K562 (cell line): ENCODE results near the gene FANCG. TPM values are rescaled to one million over a fixed set of nuclear protein-coding genes. Genes with fewer than 3 reads are reported as not detected.

Experiments
- ATAC-seq: fragments of 200-7000 bp; cut with Tn5 transposase; 3 replicates; pipeline ENCODE4 v1.9.1; 2020; ENCODE audit warnings: moderate library complexity
- BruUV-seq: library from RNA; stranded (reverse); fragments of 400-500 nt; replicated peaks from 2 replicates; lab custom pipeline; 2021; lab: Mats Ljungman, UMichigan
- CTCF ChIA-PET: fragments of 300-600 bp; formaldehyde crosslinking; extraction: SDS; loops from one replicate; lab custom pipeline; 2021; ENCODE audit warnings: low intra/inter-chr PET ratio; lab: Yijun Ruan, JAX
- POLR2A ChIA-PET: fragments of 300-600, 350-650 bp; sonication (Branson Sonifier 250); formaldehyde crosslinking; extraction: SDS; loops from one replicate; lab custom pipeline; 2021; ENCODE audit warnings: antibody characterized with exemption, inconsistent platforms; lab: Yijun Ruan, JAX
- DNase-seq, 4 experiments: peaks; one replicate each; pipeline versions ENCODE4 v3.0.0 to v3.0.0-alpha.2; 2011 to 2018; ENCODE audit warnings: low spot score in 3 of 4, mixed read lengths in 3 of 4; ENCODE audit errors: extremely low read depth in 1 of 4
- FAIRE-seq: peaks from 2 replicates; lab custom pipeline; 2011; peaks lifted over from hg19 to GRCh38; lab: Jason Lieb, UNC
- H2AFZ ChIP-seq: 2 replicates; pipeline ENCODE4 v1.6.0; 2011; ENCODE audit warnings: low read depth, low read length, control low read depth, inconsistent platforms
- H3K27ac ChIP-seq: fragments of 200-600 bp; 3 replicates; pipeline ENCODE4 v1.8.0; 2011; ENCODE audit warnings: low read depth, mild to moderate bottlenecking, control low read depth, inconsistent platforms, low read length, moderate library complexity, mixed read lengths; ENCODE audit errors: extremely low read depth
- H3K27me3 ChIP-seq, 2 experiments: fragments of 300-600 bp in 1 of 2; 2 replicates in 1 of 2; 3 replicates in 1 of 2; pipeline versions ENCODE4 v1.6.0 to v1.8.0; 2011; ENCODE audit warnings: inconsistent platforms in 2 of 2, low read length in 2 of 2, mild to moderate bottlenecking in 1 of 2, mixed read lengths in 1 of 2, moderate library complexity in 1 of 2; ENCODE audit not compliant: control insufficient read depth in 2 of 2, insufficient read depth in 2 of 2
- H3K36me3 ChIP-seq: fragments of 300-600 bp; 3 replicates; pipeline ENCODE4 v1.8.0; 2011; ENCODE audit warnings: mild to moderate bottlenecking, low read length, inconsistent platforms; ENCODE audit not compliant: control insufficient read depth, insufficient read depth
- H3K4me1 ChIP-seq, 2 experiments: fragments of 200-600 bp in 1 of 2; replicated peaks in 1 of 2; 2 replicates in 1 of 2; 3 replicates in 1 of 2; pipeline versions ENCODE4 v1.5.1 to v1.8.0; 2011; ENCODE audit warnings: inconsistent platforms in 2 of 2, low read length in 2 of 2, mild to moderate bottlenecking in 1 of 2, mixed read lengths in 1 of 2, moderate library complexity in 1 of 2; ENCODE audit not compliant: control insufficient read depth in 2 of 2, insufficient read depth in 2 of 2
- H3K4me2 ChIP-seq: 2 replicates; pipeline ENCODE4 v1.6.1; 2011; ENCODE audit warnings: low read length, control low read depth, inconsistent platforms, mixed read lengths; ENCODE audit not compliant: insufficient read depth
- H3K4me3 ChIP-seq: fragments of 200-600 bp; sonication (generic), shearing (Covaris generic); 2 replicates; pipeline ENCODE4 v1.5.1; 2016; ENCODE audit warnings: control low read depth, inconsistent platforms
- H3K79me2 ChIP-seq: fragments of 200-600 bp; 3 replicates; pipeline ENCODE4 v1.8.0; 2011; ENCODE audit warnings: low read length, inconsistent platforms; ENCODE audit not compliant: control insufficient read depth, insufficient read depth
- H3K9ac ChIP-seq, 2 experiments: 2 replicates each; pipeline versions ENCODE4 v1.6.0 to v1.6.1; 2011; ENCODE audit warnings: low read depth in 2 of 2, low read length in 2 of 2, control low read depth in 1 of 2, inconsistent platforms in 1 of 2, mild to moderate bottlenecking in 1 of 2, mixed read lengths in 1 of 2; ENCODE audit not compliant: insufficient read depth in 1 of 2
- H3K9me1 ChIP-seq: one replicate; pipeline ENCODE4 v1.6.0; 2011; ENCODE audit warnings: inconsistent platforms, mild to moderate bottlenecking, low read length, moderate library complexity; ENCODE audit not compliant: control insufficient read depth, insufficient read depth
- H3K9me3 ChIP-seq: replicated peaks from 2 replicates; pipeline ENCODE4 v1.5.1; 2011; ENCODE audit warnings: low read depth, low read length, inconsistent platforms; ENCODE audit not compliant: control insufficient read depth, insufficient read depth
- H4K20me1 ChIP-seq: replicated peaks from 2 replicates; pipeline ENCODE4 v1.6.1; 2011; ENCODE audit warnings: low read length, inconsistent platforms, mixed read lengths; ENCODE audit not compliant: control insufficient read depth, insufficient read depth
- ATF7 ChIP-seq: fragments of 450-650 bp; IDR thresholded peaks from 2 replicates; pipeline ENCODE4 v1.7.1; 2014; ENCODE audit warnings: mild to moderate bottlenecking, moderate library complexity
- CREM ChIP-seq: IDR thresholded peaks from 2 replicates; pipeline ENCODE4 v1.6.1; 2014; ENCODE audit warnings: antibody characterized with exemption, low read depth
- E2F8 ChIP-seq: fragments of 450-650 bp; IDR thresholded peaks from 2 replicates; pipeline ENCODE4 v1.7.1; 2018; ENCODE audit warnings: mild to moderate bottlenecking, low read depth; ENCODE audit not compliant: partially characterized antibody
- HEY1 ChIP-seq: fragments of 250-450 bp; sonication (Bioruptor Pico); IDR thresholded peaks from 2 replicates; pipeline ENCODE4 v1.5.0; 2020; ENCODE audit warnings: mild to moderate bottlenecking, moderate library complexity, borderline replicate concordance
- IRF1 ChIP-seq: sonication (generic); formaldehyde crosslinking; IDR thresholded peaks from 2 replicates; pipeline ENCODE4 v1.8.0; 2022; ENCODE audit warnings: missing genetic modification reagents, mild to moderate bottlenecking, borderline replicate concordance
- MYC ChIP-seq, 2 experiments: fragments of 250-450 bp in 1 of 2; sonication (Bioruptor Pico) in 1 of 2; IDR thresholded peaks; 2 replicates each; pipeline versions ENCODE4 v1.5.1 to v1.6.1; 2012 to 2021; ENCODE audit warnings: low read depth in 2 of 2, borderline replicate concordance in 1 of 2, improper control_type of control experiment in 1 of 2, low read length in 1 of 2, mild to moderate bottlenecking in 1 of 2, moderate library complexity in 1 of 2
- NR4A1 ChIP-seq, 2 experiments: fragments of 250-450 bp in 1 of 2; fragments of 450-650 bp in 1 of 2; sonication (Bioruptor Pico) in 1 of 2; IDR thresholded peaks; 2 replicates each; pipeline versions ENCODE4 v1.4.0 to v1.6.1; 2016 to 2020; ENCODE audit warnings: mild to moderate bottlenecking in 2 of 2, missing compliant biosample characterization in 1 of 2, missing genetic modification characterization in 1 of 2, moderate library complexity in 1 of 2
- POLR2AphosphoS5 ChIP-seq: IDR thresholded peaks from 2 replicates; pipeline ENCODE4 v1.6.1; 2011; ENCODE audit warnings: mild to moderate bottlenecking, low read depth, low read length, moderate library complexity; ENCODE audit not compliant: control insufficient read depth, insufficient read depth
- TAL1 ChIP-seq: fragments of 450-650 bp; IDR thresholded peaks from 2 replicates; pipeline ENCODE4 v1.6.1; 2016; ENCODE audit warnings: mild to moderate bottlenecking
- TCF3 ChIP-seq: sonication (generic); formaldehyde crosslinking; IDR thresholded peaks from 2 replicates; pipeline ENCODE4 v1.4.0; 2020; ENCODE audit warnings: mild to moderate bottlenecking, missing genetic modification reagents
- TEAD4 ChIP-seq, 2 experiments: sonication (generic) in 1 of 2; formaldehyde crosslinking in 1 of 2; IDR thresholded peaks; 2 replicates each; pipeline versions ENCODE4 v1.6.1 to v1.8.0; 2012 to 2022; ENCODE audit warnings: borderline replicate concordance in 1 of 2, inconsistent platforms in 1 of 2, low read length in 1 of 2, mild to moderate bottlenecking in 1 of 2, missing genetic modification reagents in 1 of 2
- ZBED1 ChIP-seq: IDR thresholded peaks from 2 replicates; pipeline ENCODE4 v1.6.1; 2014
- ZEB2 ChIP-seq: fragments of 450-650 bp; IDR thresholded peaks from 2 replicates; pipeline ENCODE4 v1.6.1; 2016
- ZNF311 ChIP-seq: fragments of 250-450 bp; sonication (Bioruptor Pico); IDR thresholded peaks from 2 replicates; pipeline ENCODE4 v1.4.0; 2020; ENCODE audit warnings: mild to moderate bottlenecking, moderate library complexity
- ZNF395 ChIP-seq: fragments of 200-800 bp; sonication (Bioruptor generic); IDR thresholded peaks from 2 replicates; pipeline ENCODE4 v1.6.1; 2017; ENCODE audit warnings: missing genetic modification characterization, missing compliant biosample characterization
- WGBS: fragments of 100-300 bp; shearing (Covaris generic); methylation state at CpG from one replicate; pipeline ENCODE4 v1.1.6; 2016; ENCODE audit warnings: low coverage, mixed read lengths; ENCODE audit not compliant: insufficient coverage; ENCODE audit errors: missing lambda C conversion rate; 5-methylcytosine and 5-hydroxymethylcytosine counted together
- in situ Hi-C: fragments of 300-500 bp; cut with MboI; formaldehyde crosslinking; loops from 4 replicates; pipeline ENCODE4 v1.15.0; 2018; ENCODE audit warnings: inconsistent platforms, mixed read lengths
- intact Hi-C: fragments of 100-400 bp; cut with micrococcal nuclease; formaldehyde crosslinking; loops from 2 replicates; pipeline ENCODE4 v1.14.2; 2022
- polyA plus RNA-seq, 8 experiments: library from polyadenylated mRNA; depleted of rRNA in 4 of 8; stranded (reverse) in 5 of 8; unstranded in 3 of 8; fragments of >200 nt; fragmentation: Nextera tagmentation in 2 of 8; fragmentation: Illumina TruSeq in 1 of 8; extraction: Ambion mirVana in 2 of 8; extraction: Trizol in 1 of 8; gene quantifications; 2 replicates each; pipeline versions ENCODE4 v1.2.1 to v1.2.3, GENCODE V29; 2011 to 2014; ENCODE audit warnings: inconsistent platforms in 1 of 8, missing spikeins in 1 of 8
- total RNA-seq, 7 experiments: library from RNA; depleted of rRNA in 6 of 7; stranded (reverse); fragments of >200 nt in 6 of 7; fragmentation: Illumina TruSeq in 2 of 7; extraction: Trizol in 2 of 7; gene quantifications; 2 replicates each; pipeline versions ENCODE4 v1.2.1 to v1.2.3, GENCODE V29; 2011 to 2021; ENCODE audit warnings: low replicate concordance in 1 of 7

The FANCG gene
- total and polyA plus RNA-seq, 9 of the 15 experiments (the other 6 are each of a cell fraction or from before 2014, with no cell fraction given) = 7.5 to 43.9 (median 31.0) TPM

- in situ Hi-C loops = no loop called here
- peak; percentile 49; the same call in 1 of the 2 replicates for TF ChIP-seq MYC (IDR thresholded peaks at IDR 0.05; ENCODE audit: low read depth, low read length)
- TF ChIP-seq MYC (CRISPR knock-in tag; IDR thresholded peaks at IDR 0.05; ENCODE audit: borderline replicate concordance, low read depth) = no peak
- peak; percentile 81 for TF ChIP-seq ZBED1
- no peak for TF ChIP-seq NR4A1 (CRISPR knock-in tag; IDR thresholded peaks at IDR 0.05)
- no peak for TF ChIP-seq NR4A1 (tag; IDR thresholded peaks at IDR 0.05)
- peak; percentile 48 for TF ChIP-seq CREM
- TF ChIP-seq ZNF395 (CRISPR knock-in tag) = peak; percentile 92; the same call in 1 of the 2 replicates
- TF ChIP-seq ZNF311 (CRISPR knock-in tag) = no peak; the same call in 1 of the 2 replicates
- TF ChIP-seq ATF7 = peak; percentile 66
- TF ChIP-seq HEY1 (CRISPR knock-in tag) = no peak
- 0 out of 2 replicates have a peak, but pooled peaks have one; percentile 29 for TF ChIP-seq ZEB2
- TF ChIP-seq POLR2AphosphoS5 = peak; percentile 84
- no peak for TF ChIP-seq IRF1 (CRISPR knock-in tag)
- peak; percentile 26 for TF ChIP-seq E2F8
- peak; percentile 92 for TF ChIP-seq TEAD4 (IDR thresholded peaks at IDR 0.05; ENCODE audit: low read length)
- no peak for TF ChIP-seq TEAD4 (CRISPR knock-in tag; IDR thresholded peaks at IDR 0.05; ENCODE audit: borderline replicate concordance)
- peak; percentile 93 for TF ChIP-seq TAL1
- peak; percentile 97 for TF ChIP-seq TCF3 (CRISPR knock-in tag)
These were observed 29.3 kb upstream of the FANCG start for GRCh38 chr9:35108946-35109575.

More at GRCh38 chr9:35108946-35109575, 29.3 kb upstream of the FANCG start:
- 12% methylated on average over 7 of the region's 8 CpGs for WGBS
- DNase-seq (peak; percentile 68 to 93 (median 81)), ATAC-seq (peak; percentile 62), FAIRE-seq (peak; percentile 100)
- Histone ChIP-seq H3K9me3 (no peaks in the 10 kb centered on the region), H3K27ac (peak overlapping the region; percentile 82), H3K9me1 (no peaks in the 10 kb centered on the region), H3K4me3 (peak overlapping the region; percentile 12; the same call in 1 of the 2 replicates), H4K20me1 (no peaks in the 10 kb centered on the region), H3K79me2 (peaks cover 36% of the 10 kb centered on the region), H3K9ac (peak overlapping the region; percentile 66 to 82; a peak in 2 of 4 replicates), H3K27me3 (no peaks in the 10 kb centered on the region), H2AFZ (no peak overlapping the region), H3K4me2 (peak overlapping the region; percentile 82), H3K4me1 (peaks cover 36 to 44% of the 10 kb centered on the region in 2 experiments), H3K36me3 (peaks cover 28% of the 10 kb centered on the region; the same call in 2 of the 3 replicates)
- BruUV-seq = no TSS peak
- intact Hi-C loops = no loop called here
- CTCF ChIA-PET = no interaction called here
- POLR2A ChIA-PET = interaction anchor here (0.6 to 1.3 kb wide), 3 partner anchors 9 to 210 kb away, joined by 3 read pairs; no protein-coding TSS in a partner anchor
